Tibial nerve (tissue), 4 donors: ENCODE results near the gene MITF.

Source experiments
- EP300 ChIP-seq, 2 donors: sonication (generic); formaldehyde crosslinking; IDR thresholded peaks; one replicate each; pipeline ENCODE4 v1.6.1; 2017; ENCODE audit warnings: antibody characterized with exemption in 2 of 2, mild to moderate bottlenecking in 1 of 2
- POLR2A ChIP-seq, 2 donors: fragments of 450-650 bp; IDR thresholded peaks; one replicate each; pipeline ENCODE4 v1.6.1; 2017; ENCODE audit warnings: antibody characterized with exemption in 2 of 2, mild to moderate bottlenecking in 2 of 2, moderate library complexity in 2 of 2
- TF ChIP-seq, protein P1 (sequence below), 5 experiments: fragments of 200-600 bp in 3 of 5; fragments of 450-650 bp in 2 of 5; sonication (generic) in 3 of 5; IDR thresholded peaks; one replicate each; pipeline ENCODE4 v1.5.1; 2016 to 2019; ENCODE audit warnings: antibody characterized with exemption in 5 of 5, mild to moderate bottlenecking in 3 of 5, moderate library complexity in 2 of 5

DNA sequence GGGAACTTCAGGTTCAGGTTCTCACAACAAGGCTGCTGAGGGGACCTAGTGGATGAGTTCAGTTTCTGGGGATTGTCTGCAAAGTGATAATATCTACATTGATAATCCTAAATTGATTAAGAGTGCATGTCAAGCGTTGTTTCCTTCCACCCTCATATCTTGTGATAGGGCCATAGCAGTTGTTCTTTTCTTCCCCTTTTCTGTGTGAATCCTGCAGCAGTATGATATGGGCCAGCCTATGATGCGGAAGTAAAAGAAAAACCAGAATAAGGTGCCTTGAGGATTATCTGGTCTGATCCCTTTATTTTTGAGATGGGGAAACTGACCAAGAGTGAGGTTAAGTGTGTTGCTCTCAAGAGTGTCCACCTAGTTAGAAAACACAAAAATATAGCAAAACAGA, 86.2 kb downstream of the MITF start:
- TF ChIP-seq POLR2A (IDR thresholded peaks at IDR 0.05) (no peak), EP300 (IDR thresholded peaks at IDR 0.05) (no peak)
- TF ChIP-seq, protein P1, sequence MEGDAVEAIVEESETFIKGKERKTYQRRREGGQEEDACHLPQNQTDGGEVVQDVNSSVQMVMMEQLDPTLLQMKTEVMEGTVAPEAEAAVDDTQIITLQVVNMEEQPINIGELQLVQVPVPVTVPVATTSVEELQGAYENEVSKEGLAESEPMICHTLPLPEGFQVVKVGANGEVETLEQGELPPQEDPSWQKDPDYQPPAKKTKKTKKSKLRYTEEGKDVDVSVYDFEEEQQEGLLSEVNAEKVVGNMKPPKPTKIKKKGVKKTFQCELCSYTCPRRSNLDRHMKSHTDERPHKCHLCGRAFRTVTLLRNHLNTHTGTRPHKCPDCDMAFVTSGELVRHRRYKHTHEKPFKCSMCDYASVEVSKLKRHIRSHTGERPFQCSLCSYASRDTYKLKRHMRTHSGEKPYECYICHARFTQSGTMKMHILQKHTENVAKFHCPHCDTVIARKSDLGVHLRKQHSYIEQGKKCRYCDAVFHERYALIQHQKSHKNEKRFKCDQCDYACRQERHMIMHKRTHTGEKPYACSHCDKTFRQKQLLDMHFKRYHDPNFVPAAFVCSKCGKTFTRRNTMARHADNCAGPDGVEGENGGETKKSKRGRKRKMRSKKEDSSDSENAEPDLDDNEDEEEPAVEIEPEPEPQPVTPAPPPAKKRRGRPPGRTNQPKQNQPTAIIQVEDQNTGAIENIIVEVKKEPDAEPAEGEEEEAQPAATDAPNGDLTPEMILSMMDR (IDR thresholded peaks at IDR 0.05): no peak
